Left ventricle myocardium inferior (tissue), 1 donor: Measurements from ENCODE around the gene SLC66A1. TPM values are rescaled to one million over a fixed set of nuclear protein-coding genes. Genes with fewer than 3 reads are reported as not detected.

Experiments used
- DNase-seq: peaks from one replicate; pipeline ENCODE4 v3.0.0-alpha.2; 2020
- H3K27ac ChIP-seq: fragments of 200-600 bp; replicated peaks from 2 replicates; pipeline ENCODE4 v1.8.0; 2021
- H3K27me3 ChIP-seq: fragments of 200-600 bp; 2 replicates; pipeline ENCODE4 v1.8.0; 2021; ENCODE audit warnings: low read depth
- H3K36me3 ChIP-seq: fragments of 200-600 bp; 2 replicates; pipeline ENCODE4 v1.8.0; 2021
- H3K4me1 ChIP-seq: fragments of 200-600 bp; 2 replicates; pipeline ENCODE4 v1.8.0; 2021
- H3K4me3 ChIP-seq: fragments of 200-600 bp; 2 replicates; pipeline ENCODE4 v1.8.0; 2021; ENCODE audit warnings: mild to moderate bottlenecking, moderate library complexity
- H3K9me3 ChIP-seq: fragments of 200-600 bp; replicated peaks from 2 replicates; pipeline ENCODE4 v1.8.0; 2021
- intact Hi-C: fragments of 100-400 bp; cut with micrococcal nuclease; formaldehyde crosslinking; loops from one replicate; pipeline ENCODE4 v1.11.0; 2022
- total RNA-seq: library from RNA; stranded (reverse); fragmentation: NEBNext Ultra II Directional; extraction: Animal tissue kit (Norgen Biotek cat#: 25700); gene quantifications from one replicate; pipeline ENCODE4 v1.2.1, GENCODE V29; 2021
- TF ChIP-seq, protein P1 (sequence below): fragments of 200-600 bp; IDR thresholded peaks from 2 replicates; pipeline ENCODE4 v1.8.0; 2021; ENCODE audit warnings: antibody characterized with exemption, mild to moderate bottlenecking, borderline replicate concordance
- donor health status: DM: no; HTN: yes; CAD: no; lungs with severe emphysema.

Gene SLC66A1
- total RNA-seq, 1 donor from 2014 or later: 5.8 TPM

DNA sequence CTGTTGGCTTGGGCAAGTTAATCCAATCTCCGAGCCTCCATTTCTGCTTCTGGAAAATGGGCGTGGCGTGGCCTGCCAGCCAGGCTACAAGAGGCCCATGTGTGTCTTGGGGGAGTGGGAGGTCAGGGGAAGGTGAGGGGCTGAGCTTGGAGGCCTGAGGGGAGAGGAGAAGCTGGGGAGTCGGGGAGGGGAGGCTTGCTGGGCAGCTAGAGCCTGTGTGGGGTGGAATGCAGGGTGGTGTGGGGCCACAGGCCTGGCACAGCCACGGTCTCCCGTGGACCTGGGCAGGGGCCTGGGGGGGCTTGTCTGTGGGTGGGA is 14.6 kb downstream of the SLC66A1 start:
- no peak for DNase-seq
- Histone ChIP-seq H3K27me3 (no peaks in the 10 kb centered on the region), H3K4me3 (no peak overlapping the region), H3K4me1 (no peaks in the 10 kb centered on the region), H3K36me3 (peaks cover 62% of the 10 kb centered on the region), H3K27ac (no peak overlapping the region), H3K9me3 (no peaks in the 10 kb centered on the region)
- TF ChIP-seq, protein P1, sequence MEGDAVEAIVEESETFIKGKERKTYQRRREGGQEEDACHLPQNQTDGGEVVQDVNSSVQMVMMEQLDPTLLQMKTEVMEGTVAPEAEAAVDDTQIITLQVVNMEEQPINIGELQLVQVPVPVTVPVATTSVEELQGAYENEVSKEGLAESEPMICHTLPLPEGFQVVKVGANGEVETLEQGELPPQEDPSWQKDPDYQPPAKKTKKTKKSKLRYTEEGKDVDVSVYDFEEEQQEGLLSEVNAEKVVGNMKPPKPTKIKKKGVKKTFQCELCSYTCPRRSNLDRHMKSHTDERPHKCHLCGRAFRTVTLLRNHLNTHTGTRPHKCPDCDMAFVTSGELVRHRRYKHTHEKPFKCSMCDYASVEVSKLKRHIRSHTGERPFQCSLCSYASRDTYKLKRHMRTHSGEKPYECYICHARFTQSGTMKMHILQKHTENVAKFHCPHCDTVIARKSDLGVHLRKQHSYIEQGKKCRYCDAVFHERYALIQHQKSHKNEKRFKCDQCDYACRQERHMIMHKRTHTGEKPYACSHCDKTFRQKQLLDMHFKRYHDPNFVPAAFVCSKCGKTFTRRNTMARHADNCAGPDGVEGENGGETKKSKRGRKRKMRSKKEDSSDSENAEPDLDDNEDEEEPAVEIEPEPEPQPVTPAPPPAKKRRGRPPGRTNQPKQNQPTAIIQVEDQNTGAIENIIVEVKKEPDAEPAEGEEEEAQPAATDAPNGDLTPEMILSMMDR: no peak
- intact Hi-C loops: no loop called here

DNA sequence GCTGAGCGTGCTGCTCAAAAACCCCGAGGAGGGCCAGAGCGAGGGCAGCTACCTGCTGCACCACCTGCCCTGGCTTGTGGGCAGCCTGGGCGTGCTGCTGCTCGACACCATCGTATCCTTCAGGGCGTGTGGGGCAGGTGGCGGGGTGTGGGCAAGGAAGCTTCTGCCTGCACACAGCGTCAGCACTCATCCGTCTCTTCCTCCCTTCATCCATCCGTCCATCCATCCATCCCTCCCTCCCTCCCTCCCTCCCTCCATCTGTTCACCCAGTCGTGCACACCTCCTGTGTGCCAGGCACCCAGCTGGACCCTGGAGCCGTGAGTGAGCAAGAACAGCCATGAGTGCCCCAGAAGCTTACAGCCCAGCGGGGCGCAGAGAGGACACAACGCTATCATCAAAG is 15.2 kb downstream of the SLC66A1 start:
- no peaks in the 10 kb centered on the region for H3K4me1 ChIP-seq
- H3K27ac ChIP-seq: no peak overlapping the region
- intact Hi-C loops: no loop called here
- TF ChIP-seq, protein P1: no peak
- H3K27me3 ChIP-seq: no peaks in the 10 kb centered on the region
- DNase-seq: no peak
- peaks cover 57% of the 10 kb centered on the region for H3K36me3 ChIP-seq
- H3K9me3 ChIP-seq: no peaks in the 10 kb centered on the region
- no peak overlapping the region for H3K4me3 ChIP-seq

DNA sequence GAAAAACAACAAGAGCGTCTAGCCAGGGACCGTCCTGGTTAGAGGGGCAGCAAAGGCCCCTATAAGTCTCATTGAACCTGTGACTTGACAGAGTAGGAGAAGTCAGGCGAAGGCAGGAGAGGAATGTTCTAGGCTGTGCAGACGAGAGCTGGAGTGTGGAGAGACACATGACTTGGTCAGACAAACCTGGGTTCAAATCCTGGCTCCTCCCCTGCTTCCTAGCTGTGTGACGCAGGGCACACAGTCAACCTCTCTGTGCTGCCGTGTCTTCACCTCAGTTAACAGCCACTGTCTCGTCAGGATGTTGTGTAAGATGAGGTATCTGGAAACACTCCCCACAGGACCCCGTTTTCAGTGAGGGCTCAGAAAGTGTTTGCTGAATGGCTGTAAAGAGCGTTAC is 15.6 kb downstream of the SLC66A1 start:
- no peaks in the 10 kb centered on the region for H3K27me3 ChIP-seq
- H3K36me3 ChIP-seq: peaks cover 57% of the 10 kb centered on the region
- no peaks in the 10 kb centered on the region for H3K9me3 ChIP-seq
- no peak overlapping the region for H3K27ac ChIP-seq
- intact Hi-C loops: no loop called here
- H3K4me3 ChIP-seq: no peak overlapping the region
- DNase-seq: no peak
- H3K4me1 ChIP-seq: no peaks in the 10 kb centered on the region
- TF ChIP-seq, protein P1: no peak

DNA sequence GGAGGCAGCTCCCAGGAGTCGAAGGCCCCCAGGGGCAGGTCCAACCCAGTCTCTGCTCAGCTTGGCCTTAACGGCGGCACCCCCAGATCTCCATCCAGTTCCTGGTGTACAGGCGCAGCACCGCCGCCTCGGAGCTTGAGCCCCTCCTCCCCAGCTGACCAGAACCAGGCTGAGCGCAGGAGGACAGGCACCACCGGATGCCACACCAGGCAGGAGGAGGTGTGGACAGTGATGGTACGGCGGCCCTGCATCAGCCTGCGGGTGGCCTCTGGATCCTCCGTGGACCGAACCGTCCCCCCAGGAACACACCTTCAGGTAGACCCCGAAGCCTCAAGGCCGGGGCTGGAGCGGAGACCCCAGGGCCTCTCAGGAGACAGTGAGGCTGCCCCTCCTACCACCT is 16.4 kb downstream of the SLC66A1 start:
- DNase-seq: no peak
- intact Hi-C loops: no loop called here

DNA sequence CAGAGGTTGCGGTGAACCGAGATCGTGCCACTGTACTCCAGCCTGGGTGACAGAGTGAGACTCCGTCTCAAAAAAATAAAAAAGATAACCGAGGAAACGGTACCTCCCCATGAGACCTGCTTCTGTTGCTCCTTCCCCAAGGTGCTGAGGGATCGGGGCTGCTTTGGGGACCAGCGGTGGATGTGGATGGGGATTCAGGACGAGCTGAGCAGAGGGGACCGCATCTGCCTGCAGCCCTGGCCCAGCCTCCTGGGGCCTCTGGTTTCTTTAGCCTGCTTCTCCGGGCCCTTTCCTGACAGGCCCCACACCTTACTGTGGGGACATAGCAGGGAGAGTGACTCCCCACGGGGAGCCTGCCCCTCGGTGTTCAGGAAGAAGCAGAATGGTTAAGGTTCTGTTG is 17.1 kb downstream of the SLC66A1 start:
- H3K9me3 ChIP-seq: no peaks in the 10 kb centered on the region
- intact Hi-C loops: no loop called here
- peaks cover 48% of the 10 kb centered on the region for H3K36me3 ChIP-seq
- no peak overlapping the region for H3K4me3 ChIP-seq
- H3K27me3 ChIP-seq: no peaks in the 10 kb centered on the region
- H3K27ac ChIP-seq: no peak overlapping the region
- no peak for DNase-seq
- TF ChIP-seq, protein P1: no peak
- no peaks in the 10 kb centered on the region for H3K4me1 ChIP-seq

More for the DNA sequence above, 16.4 kb downstream of the SLC66A1 start:
- TF ChIP-seq, protein P1: no peak
- no peak overlapping the region for H3K4me3 ChIP-seq
- H3K36me3 ChIP-seq: peaks cover 55% of the 10 kb centered on the region
- no peaks in the 10 kb centered on the region for H3K9me3 ChIP-seq
- H3K27me3 ChIP-seq: no peaks in the 10 kb centered on the region
- H3K27ac ChIP-seq: no peak overlapping the region
- no peaks in the 10 kb centered on the region for H3K4me1 ChIP-seq

DNA sequence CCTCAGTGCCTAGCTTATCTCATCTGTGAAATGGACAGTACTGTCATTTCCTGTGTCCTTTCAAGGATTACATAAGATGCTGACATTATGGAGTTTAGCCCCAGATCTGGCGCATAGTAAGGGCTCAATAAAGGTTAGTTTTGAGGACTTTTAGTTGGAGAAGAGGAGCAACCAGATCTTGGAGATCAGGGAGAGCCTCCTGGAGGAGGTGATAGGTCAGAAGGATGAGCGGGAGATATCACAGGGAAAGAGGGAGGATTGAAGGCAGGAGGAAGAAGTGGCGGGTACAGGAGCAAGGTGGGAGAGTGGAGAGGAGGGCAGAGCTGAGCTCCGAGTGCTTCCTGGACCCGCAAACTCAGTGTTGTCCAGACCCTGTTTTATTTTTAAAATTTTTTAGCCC is 17.5 kb downstream of the SLC66A1 start:
- intact Hi-C loops: no loop called here
- no peak for DNase-seq
- Histone ChIP-seq H3K27me3 (no peaks in the 10 kb centered on the region), H3K27ac (no peak overlapping the region), H3K9me3 (no peaks in the 10 kb centered on the region), H3K4me1 (no peaks in the 10 kb centered on the region), H3K36me3 (peaks cover 44% of the 10 kb centered on the region), H3K4me3 (no peak overlapping the region)
- TF ChIP-seq, protein P1: no peak
